DND-41 (cell line): ENCODE data around the gene CYFIP1.

ENCODE experiments used
- ATAC-seq: fragments of 200-7000 bp; cut with Tn5 transposase; 3 replicates; pipeline ENCODE4 v1.9.1; 2021; ENCODE audit warnings: low read depth; ENCODE audit not compliant: insufficient read depth
- DNase-seq: peaks from one replicate; pipeline ENCODE4 v3.0.0-alpha.2; 2020
- H2AFZ ChIP-seq: 2 replicates; pipeline ENCODE4 v1.6.0; 2012; ENCODE audit warnings: low read depth, low read length
- H3K27ac ChIP-seq: 2 replicates; pipeline ENCODE4 v1.5.1; 2012; ENCODE audit warnings: low read length, inconsistent platforms
- H3K27me3 ChIP-seq: fragments of 200-600 bp; sonication (generic); 2 replicates; pipeline ENCODE4 v1.6.0; 2012; ENCODE audit warnings: low read length, mild to moderate bottlenecking, inconsistent platforms; ENCODE audit not compliant: insufficient read depth, poor library complexity
- H3K36me3 ChIP-seq: 2 replicates; pipeline ENCODE4 v1.5.1; 2012; ENCODE audit warnings: low read length, inconsistent platforms; ENCODE audit not compliant: insufficient read depth
- H3K4me1 ChIP-seq: 2 replicates; pipeline ENCODE4 v1.5.1; 2012; ENCODE audit warnings: mild to moderate bottlenecking, low read length; ENCODE audit not compliant: insufficient read depth
- H3K4me2 ChIP-seq: 2 replicates; pipeline ENCODE4 v1.6.0; 2012; ENCODE audit warnings: mild to moderate bottlenecking, moderate library complexity, low read length, inconsistent platforms; ENCODE audit not compliant: insufficient read depth
- H3K4me3 ChIP-seq, 2 experiments: fragments of 200-600 bp in 1 of 2; shearing (Covaris generic) in 1 of 2; 2 replicates each; pipeline ENCODE4 v1.5.1; 2012 to 2016; ENCODE audit warnings: inconsistent platforms in 2 of 2, low read length in 2 of 2, mild to moderate bottlenecking in 2 of 2, low read depth in 1 of 2, moderate library complexity in 1 of 2
- H3K79me2 ChIP-seq: 2 replicates; pipeline ENCODE4 v1.6.0; 2012; ENCODE audit warnings: low read length, inconsistent platforms; ENCODE audit not compliant: insufficient read depth
- H3K9ac ChIP-seq: 2 replicates; pipeline ENCODE4 v1.6.0; 2012; ENCODE audit warnings: low read depth, mild to moderate bottlenecking, inconsistent platforms, low read length, moderate library complexity
- H3K9me3 ChIP-seq: 2 replicates; pipeline ENCODE4 v1.5.1; 2012; ENCODE audit warnings: low read length, moderate library complexity, mild to moderate bottlenecking, inconsistent platforms; ENCODE audit not compliant: insufficient read depth, severe bottlenecking
- H4K20me1 ChIP-seq: 2 replicates; pipeline ENCODE4 v1.6.0; 2012; ENCODE audit warnings: low read length; ENCODE audit not compliant: insufficient read depth
- EZH2 ChIP-seq: IDR thresholded peaks from 3 replicates; pipeline ENCODE4 v1.6.1; 2012; ENCODE audit warnings: borderline replicate concordance, low read depth, mild to moderate bottlenecking, moderate library complexity, low read length, inconsistent platforms; ENCODE audit not compliant: severe bottlenecking
- TF ChIP-seq, protein P1 (sequence below): IDR thresholded peaks from 2 replicates; pipeline ENCODE4 v1.5.1; 2012; ENCODE audit warnings: borderline replicate concordance, low read length, moderate library complexity, mild to moderate bottlenecking; ENCODE audit not compliant: poor library complexity, severe bottlenecking; ENCODE audit errors: extremely low read depth

CYFIP1 gene

DNA sequence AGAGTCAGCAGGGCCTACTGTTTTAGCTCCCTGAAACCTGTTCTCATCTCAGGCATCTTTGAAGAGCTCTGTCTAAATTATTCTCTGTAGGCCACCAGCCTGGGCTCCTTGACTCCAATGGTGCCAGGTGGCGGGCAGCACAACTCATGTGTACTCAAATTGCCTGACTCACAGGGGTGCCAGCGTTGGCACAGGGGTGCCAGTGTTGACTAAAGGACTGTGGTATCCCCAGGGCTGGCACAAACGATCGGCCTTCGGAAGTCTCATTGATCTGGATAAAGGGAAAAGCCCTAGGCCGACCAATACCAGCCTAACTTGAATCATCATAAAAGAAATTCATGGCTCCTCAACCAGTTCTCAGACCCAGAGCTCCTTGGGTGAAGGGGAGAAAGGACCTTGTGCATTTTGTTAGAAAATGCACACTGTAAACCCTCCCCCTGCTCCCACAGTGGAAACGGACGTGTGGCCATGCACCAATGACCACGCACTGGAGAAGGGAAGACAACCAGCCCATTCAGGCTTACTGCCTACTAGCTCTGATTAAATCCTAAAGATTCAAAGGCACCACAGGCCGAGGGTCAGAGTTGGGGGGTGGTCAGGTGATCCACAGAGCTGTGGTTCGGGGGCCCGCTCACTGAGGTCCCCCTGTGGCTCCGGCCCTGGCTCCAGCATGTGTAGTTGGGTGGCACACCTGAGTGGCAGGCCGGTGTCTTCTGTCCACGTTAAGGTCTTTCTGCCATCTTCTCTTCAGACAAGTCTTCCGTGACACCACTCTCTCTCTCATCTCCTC is 72.8 kb downstream of the CYFIP1 start:
- H3K27ac ChIP-seq: no peak overlapping the region
- no peak overlapping the region for H3K4me3 ChIP-seq
- H2AFZ ChIP-seq: no peak overlapping the region
- TF ChIP-seq, protein P1, sequence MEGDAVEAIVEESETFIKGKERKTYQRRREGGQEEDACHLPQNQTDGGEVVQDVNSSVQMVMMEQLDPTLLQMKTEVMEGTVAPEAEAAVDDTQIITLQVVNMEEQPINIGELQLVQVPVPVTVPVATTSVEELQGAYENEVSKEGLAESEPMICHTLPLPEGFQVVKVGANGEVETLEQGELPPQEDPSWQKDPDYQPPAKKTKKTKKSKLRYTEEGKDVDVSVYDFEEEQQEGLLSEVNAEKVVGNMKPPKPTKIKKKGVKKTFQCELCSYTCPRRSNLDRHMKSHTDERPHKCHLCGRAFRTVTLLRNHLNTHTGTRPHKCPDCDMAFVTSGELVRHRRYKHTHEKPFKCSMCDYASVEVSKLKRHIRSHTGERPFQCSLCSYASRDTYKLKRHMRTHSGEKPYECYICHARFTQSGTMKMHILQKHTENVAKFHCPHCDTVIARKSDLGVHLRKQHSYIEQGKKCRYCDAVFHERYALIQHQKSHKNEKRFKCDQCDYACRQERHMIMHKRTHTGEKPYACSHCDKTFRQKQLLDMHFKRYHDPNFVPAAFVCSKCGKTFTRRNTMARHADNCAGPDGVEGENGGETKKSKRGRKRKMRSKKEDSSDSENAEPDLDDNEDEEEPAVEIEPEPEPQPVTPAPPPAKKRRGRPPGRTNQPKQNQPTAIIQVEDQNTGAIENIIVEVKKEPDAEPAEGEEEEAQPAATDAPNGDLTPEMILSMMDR: no peak
- TF ChIP-seq EZH2: no peak
- no peaks in the 10 kb centered on the region for H3K79me2 ChIP-seq
- no peak for DNase-seq
- no peaks in the 10 kb centered on the region for H3K4me1 ChIP-seq
- H4K20me1 ChIP-seq: no peaks in the 10 kb centered on the region
- no peaks in the 10 kb centered on the region for H3K9me3 ChIP-seq
- no peak for ATAC-seq
- H3K4me2 ChIP-seq: no peak overlapping the region
- peaks cover 6% of the 10 kb centered on the region; the same call in 1 of the 2 replicates for H3K36me3 ChIP-seq
- H3K27me3 ChIP-seq: no peaks in the 10 kb centered on the region
- no peak overlapping the region for H3K9ac ChIP-seq

DNA sequence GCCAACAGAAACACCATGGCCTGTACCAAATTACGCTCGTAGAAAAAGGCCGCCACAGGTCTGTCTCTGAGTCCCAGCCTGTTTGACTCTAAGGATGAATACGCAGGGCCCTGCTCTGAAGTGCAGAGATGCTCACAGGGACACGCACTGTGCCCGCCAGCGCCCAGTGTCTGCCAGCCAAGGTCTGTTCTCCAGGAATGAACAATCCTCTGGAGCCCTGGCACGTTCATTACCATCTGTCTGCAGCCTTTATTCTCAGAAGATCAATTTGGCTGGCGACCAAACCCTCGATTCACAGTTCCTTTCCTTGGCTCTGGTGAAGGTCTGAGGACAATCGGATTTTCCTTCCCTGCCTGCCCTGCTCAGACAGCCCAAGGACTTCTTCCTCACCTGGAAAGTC is 75.4 kb downstream of the CYFIP1 start:
- no peaks in the 10 kb centered on the region for H4K20me1 ChIP-seq

DNA sequence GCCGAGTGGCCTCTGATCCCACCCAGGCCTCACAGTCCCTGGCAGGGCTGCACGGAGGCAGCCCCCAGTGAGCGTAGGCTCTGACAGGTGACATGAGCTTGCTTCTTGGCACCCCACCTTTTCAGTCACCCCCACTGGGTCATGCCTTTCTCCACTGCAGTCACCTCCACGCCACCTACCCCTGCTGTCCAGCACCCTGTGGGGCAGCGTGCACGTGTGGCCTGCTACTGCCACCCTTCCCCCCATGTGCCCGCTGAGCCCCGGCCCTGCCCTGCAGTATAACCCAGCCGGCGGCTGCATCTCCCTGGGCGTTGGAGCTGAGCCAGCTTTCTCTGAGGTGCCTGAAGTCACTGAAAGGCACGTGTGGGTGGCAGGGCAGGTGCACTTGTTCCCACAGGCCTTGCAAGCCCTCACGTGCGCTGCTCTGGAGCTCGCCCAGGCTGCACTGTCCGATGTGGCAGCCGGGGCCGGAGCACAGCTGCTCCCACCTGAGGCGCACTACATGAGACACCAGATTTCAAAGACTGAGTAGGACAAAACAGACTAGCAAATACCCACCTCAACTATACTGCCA is 76.1 kb downstream of the CYFIP1 start:
- Histone ChIP-seq H3K4me3 (no peak overlapping the region), H2AFZ (no peak overlapping the region), H3K9me3 (no peaks in the 10 kb centered on the region), H3K9ac (no peak overlapping the region), H4K20me1 (no peaks in the 10 kb centered on the region), H3K27me3 (no peaks in the 10 kb centered on the region), H3K36me3 (peaks cover 6% of the 10 kb centered on the region; the same call in 1 of the 2 replicates), H3K79me2 (no peaks in the 10 kb centered on the region), H3K27ac (no peak overlapping the region), H3K4me1 (no peaks in the 10 kb centered on the region), H3K4me2 (no peak overlapping the region)
- no peak for DNase-seq
- ATAC-seq: no peak
- TF ChIP-seq, protein P1: no peak
- TF ChIP-seq EZH2: no peak

More for the DNA sequence above, 75.4 kb downstream of the CYFIP1 start:
- no peaks in the 10 kb centered on the region for H3K27me3 ChIP-seq
- H2AFZ ChIP-seq: no peak overlapping the region
- H3K4me3 ChIP-seq: no peak overlapping the region
- no peak for TF ChIP-seq EZH2
- TF ChIP-seq, protein P1: no peak
- no peak overlapping the region for H3K27ac ChIP-seq
- H3K9me3 ChIP-seq: no peaks in the 10 kb centered on the region
- peaks cover 6% of the 10 kb centered on the region; the same call in 1 of the 2 replicates for H3K36me3 ChIP-seq
- no peak overlapping the region for H3K4me2 ChIP-seq
- H3K4me1 ChIP-seq: no peaks in the 10 kb centered on the region
- no peak overlapping the region for H3K9ac ChIP-seq
- no peak for ATAC-seq
- no peak for DNase-seq
- H3K79me2 ChIP-seq: no peaks in the 10 kb centered on the region
